ENCODE data around the gene FAM13A.
"Not testable (repeated sequence)": the region's sequence is repeated elsewhere in the genome, so short reads cannot be mapped to it uniquely, and the experiment has no call there.

Gene FAM13A

GRCh38 chr4:89009761-89010369, 47.1 kb downstream of the FAM13A start:
- Histone ChIP-seq H3K4me3 (replicated peaks; ENCODE audit: low read depth, low read length) (no peak overlapping the region), H3K36me3 (ENCODE audit: control insufficient read depth, insufficient read depth, low read length) (no peaks in the 10 kb centered on the region), H3K27me3 (replicated peaks; ENCODE audit: control insufficient read depth, insufficient read depth, low read length) (no peaks in the 10 kb centered on the region)
- TF ChIP-seq CTCF (IDR thresholded peaks at IDR 0.05; ENCODE audit: insufficient read depth, low read length, poor library complexity, severe bottlenecking), result no peak
- DNase-seq (ENCODE audit: extremely low read depth, insufficient read length), result no peak

GRCh38 chr4:89009115-89009514, 47.9 kb downstream of the FAM13A start:
- H3K4me3 ChIP-seq (replicated peaks; ENCODE audit: low read depth, low read length), result no peak overlapping the region
- H3K36me3 ChIP-seq (ENCODE audit: control insufficient read depth, insufficient read depth, low read length), result no peaks in the 10 kb centered on the region
- DNase-seq (ENCODE audit: extremely low read depth, insufficient read length), result no peak
- TF ChIP-seq CTCF (IDR thresholded peaks at IDR 0.05; ENCODE audit: insufficient read depth, low read length, poor library complexity, severe bottlenecking), result no peak
- H3K27me3 ChIP-seq (replicated peaks; ENCODE audit: control insufficient read depth, insufficient read depth, low read length), result no peaks in the 10 kb centered on the region

- Histone ChIP-seq H3K4me3 (replicated peaks; ENCODE audit: low read depth, low read length) (no peak overlapping the region), H3K36me3 (ENCODE audit: control insufficient read depth, insufficient read depth, low read length) (no peaks in the 10 kb centered on the region), H3K27me3 (replicated peaks; ENCODE audit: control insufficient read depth, insufficient read depth, low read length) (no peaks in the 10 kb centered on the region)
- TF ChIP-seq CTCF (IDR thresholded peaks at IDR 0.05; ENCODE audit: insufficient read depth, low read length, poor library complexity, severe bottlenecking), result no peak
- no peak for DNase-seq (ENCODE audit: extremely low read depth, insufficient read length)
Measured at GRCh38 chr4:89008166-89008565, 48.8 kb downstream of the FAM13A start.

- Histone ChIP-seq H3K4me3 (replicated peaks; ENCODE audit: low read depth, low read length) (no peak overlapping the region), H3K36me3 (ENCODE audit: control insufficient read depth, insufficient read depth, low read length) (no peaks in the 10 kb centered on the region), H3K27me3 (replicated peaks; ENCODE audit: control insufficient read depth, insufficient read depth, low read length) (no peaks in the 10 kb centered on the region)
- no peak for TF ChIP-seq CTCF (IDR thresholded peaks at IDR 0.05; ENCODE audit: insufficient read depth, low read length, poor library complexity, severe bottlenecking)
- no peak for DNase-seq (ENCODE audit: extremely low read depth, insufficient read length)
Measured at GRCh38 chr4:89007338-89007939, 49.5 kb downstream of the FAM13A start.

GRCh38 chr4:89006307-89006706, 50.7 kb downstream of the FAM13A start:
- no peak for TF ChIP-seq CTCF (IDR thresholded peaks at IDR 0.05; ENCODE audit: insufficient read depth, low read length, poor library complexity, severe bottlenecking)
- H3K4me3 ChIP-seq (replicated peaks; ENCODE audit: low read depth, low read length), result no peak overlapping the region

GRCh38 chr4:89005066-89005465, 51.9 kb downstream of the FAM13A start:
- DNase-seq (ENCODE audit: extremely low read depth, insufficient read length); H3K36me3 ChIP-seq (ENCODE audit: control insufficient read depth, insufficient read depth, low read length); H3K27me3 ChIP-seq (replicated peaks; ENCODE audit: control insufficient read depth, insufficient read depth, low read length); H3K4me3 ChIP-seq (replicated peaks; ENCODE audit: low read depth, low read length): not testable (repeated sequence)

More at GRCh38 chr4:89006307-89006706, 50.7 kb downstream of the FAM13A start:
- no peak for DNase-seq (ENCODE audit: extremely low read depth, insufficient read length)
- no peaks in the 10 kb centered on the region for H3K36me3 ChIP-seq (ENCODE audit: control insufficient read depth, insufficient read depth, low read length)
- H3K27me3 ChIP-seq (replicated peaks; ENCODE audit: control insufficient read depth, insufficient read depth, low read length), result no peaks in the 10 kb centered on the region

All from GM06990 (cell line).